ENCODE results near the gene PCLO. TPM values are rescaled to one million over a fixed set of nuclear protein-coding genes. Genes with fewer than 3 reads are reported as not detected.
"Not testable (repeated sequence)": the region's sequence is repeated elsewhere in the genome, so short reads cannot be mapped to it uniquely, and the experiment has no call there.

Gene PCLO
- polyA plus RNA-seq, 1 donor from 2014 or later = not detected

DNA sequence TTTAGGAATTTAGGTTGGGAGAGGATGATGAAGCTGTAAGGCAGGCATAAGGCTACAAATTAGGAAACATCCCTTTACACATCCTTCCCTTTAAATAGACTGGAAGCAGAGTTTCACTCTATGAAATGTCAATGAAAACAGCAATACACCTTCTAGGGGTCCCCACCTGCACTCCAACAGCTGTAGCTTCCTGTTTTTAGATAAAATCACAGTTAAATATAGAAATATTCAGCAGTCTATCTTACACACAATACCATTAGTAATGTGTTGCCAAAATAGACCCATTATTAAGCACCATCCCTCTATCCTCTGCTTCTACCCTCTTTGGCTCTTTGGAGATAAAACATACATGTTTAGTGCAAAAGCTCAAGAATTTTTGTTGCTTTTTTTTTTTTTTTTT is 237.4 kb downstream of the PCLO start:
- Mint-ChIP-seq H3K4me3 (no peak overlapping the region), H3K27ac (no peak overlapping the region), H3K27me3 (no peaks in the 10 kb centered on the region), H3K36me3 (no peaks in the 10 kb centered on the region), H3K4me1 (no peaks in the 10 kb centered on the region), H3K9me3 (peaks cover 0 to 4% (median 0%) of the 10 kb centered on the region in 3 donors)

DNA sequence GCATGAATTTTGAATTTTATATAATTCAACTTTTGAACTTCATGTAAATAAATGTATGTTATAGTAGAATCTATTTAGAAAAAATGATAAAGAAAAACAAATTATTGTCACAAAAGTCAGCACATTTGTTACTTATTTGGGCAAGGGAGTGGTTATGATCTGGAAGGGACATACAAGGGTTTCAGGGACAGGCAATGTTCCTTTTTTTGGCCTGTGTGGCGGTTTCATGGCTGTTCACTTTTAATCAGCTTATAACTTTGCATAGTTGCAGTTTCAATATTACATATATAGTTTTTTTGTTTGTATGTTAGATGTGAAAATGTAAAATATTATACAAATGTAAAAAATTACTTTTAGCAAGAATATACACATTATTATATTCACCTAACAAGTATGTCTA is 256.2 kb downstream of the PCLO start:
- Mint-ChIP-seq H3K9me3 (peaks cover 0 to 4% (median 3%) of the 10 kb centered on the region in 3 donors), H3K27ac (no peak overlapping the region), H3K4me1 (no peaks in the 10 kb centered on the region), H3K27me3 (no peaks in the 10 kb centered on the region), H3K4me3 (no peak overlapping the region), H3K36me3 (no peaks in the 10 kb centered on the region)

DNA sequence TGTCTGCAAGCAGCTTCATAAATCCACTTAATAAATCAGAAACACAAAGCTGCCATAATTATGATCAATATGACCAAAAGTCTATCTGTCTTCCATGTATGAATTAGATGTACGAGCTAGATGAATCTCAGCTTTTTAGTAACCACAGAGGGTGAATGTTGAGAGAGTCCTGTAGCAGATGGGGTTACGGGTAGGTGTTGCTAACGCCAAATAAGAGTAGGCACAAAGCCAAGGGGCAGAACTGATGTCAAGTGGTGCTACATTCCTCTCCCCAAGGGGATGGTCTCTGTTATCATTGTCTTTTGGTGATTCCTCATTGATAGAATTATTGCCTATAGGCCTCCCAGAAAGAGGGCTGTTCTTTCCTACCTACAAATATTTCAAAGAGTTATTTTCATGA is 257.8 kb downstream of the PCLO start:
- no peak overlapping the region for H3K27ac Mint-ChIP-seq
- H3K4me1 Mint-ChIP-seq = no peaks in the 10 kb centered on the region
- no peak overlapping the region for H3K4me3 Mint-ChIP-seq
- peaks cover 0 to 4% (median 1%) of the 10 kb centered on the region in 3 donors for H3K9me3 Mint-ChIP-seq
- no peaks in the 10 kb centered on the region for H3K27me3 Mint-ChIP-seq
- H3K36me3 Mint-ChIP-seq = no peaks in the 10 kb centered on the region

GRCh38 chr7:82901098-82901497 is 261.6 kb downstream of the PCLO start:
- H3K27ac Mint-ChIP-seq, H3K27me3 Mint-ChIP-seq, H3K9me3 Mint-ChIP-seq, H3K4me1 Mint-ChIP-seq, H3K4me3 Mint-ChIP-seq, H3K36me3 Mint-ChIP-seq: not testable (repeated sequence)

GRCh38 chr7:82897500-82897899 is 265.2 kb downstream of the PCLO start:
- no peaks in the 10 kb centered on the region for H3K4me1 Mint-ChIP-seq
- no peaks in the 10 kb centered on the region for H3K36me3 Mint-ChIP-seq
- H3K4me3 Mint-ChIP-seq = no peak overlapping the region
- H3K9me3 Mint-ChIP-seq = no peaks in the 10 kb centered on the region
- H3K27me3 Mint-ChIP-seq = no peaks in the 10 kb centered on the region
- no peak overlapping the region for H3K27ac Mint-ChIP-seq

GRCh38 chr7:82894341-82894740 is 268.3 kb downstream of the PCLO start:
- not testable (repeated sequence) for H3K27ac Mint-ChIP-seq, H3K9me3 Mint-ChIP-seq, H3K27me3 Mint-ChIP-seq, H3K36me3 Mint-ChIP-seq, H3K4me1 Mint-ChIP-seq, H3K4me3 Mint-ChIP-seq

- Mint-ChIP-seq H3K4me1 (no peaks in the 10 kb centered on the region), H3K27ac (no peak overlapping the region), H3K9me3 (peaks cover 0 to 3% (median 0%) of the 10 kb centered on the region in 3 donors), H3K4me3 (no peak overlapping the region), H3K36me3 (peaks cover 2% of the 10 kb centered on the region), H3K27me3 (no peaks in the 10 kb centered on the region)
Observed at GRCh38 chr7:82886324-82886723, 276.4 kb downstream of the PCLO start.

DNA sequence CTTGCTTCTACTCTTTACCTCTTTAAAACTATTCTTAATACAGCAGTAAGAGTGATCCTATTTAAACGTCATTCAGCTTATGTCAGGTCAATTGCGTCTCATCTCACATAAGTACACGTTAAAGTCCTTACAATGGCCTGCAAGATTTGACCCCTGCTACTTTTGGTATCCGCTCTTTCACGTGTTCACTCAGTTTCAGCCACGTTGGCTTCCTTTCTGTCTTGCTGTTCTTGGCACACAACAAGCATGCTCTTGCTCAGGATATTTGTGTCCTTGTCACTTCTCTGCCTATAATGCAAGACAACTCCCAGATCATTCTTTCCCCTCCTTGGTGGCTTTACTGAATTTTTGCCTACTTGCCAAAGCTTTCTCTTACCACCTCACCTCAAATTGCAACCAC is 296.8 kb downstream of the PCLO start:
- Mint-ChIP-seq H3K27me3 (no peaks in the 10 kb centered on the region), H3K4me1 (peaks cover 0 to 2% (median 0%) of the 10 kb centered on the region in 3 donors), H3K27ac (no peak overlapping the region), H3K4me3 (no peak overlapping the region), H3K36me3 (no peaks in the 10 kb centered on the region), H3K9me3 (peaks cover 0 to 9% (median under 1%) of the 10 kb centered on the region in 3 donors)

GRCh38 chr7:82859106-82859850 is 303.4 kb downstream of the PCLO start:
- peaks cover 0 to 20% (median 3%) of the 10 kb centered on the region in 3 donors for H3K9me3 Mint-ChIP-seq
- peaks cover 0 to 2% (median 0%) of the 10 kb centered on the region in 3 donors for H3K4me1 Mint-ChIP-seq
- H3K27ac Mint-ChIP-seq = no peak overlapping the region
- no peaks in the 10 kb centered on the region for H3K36me3 Mint-ChIP-seq
- no peaks in the 10 kb centered on the region for H3K27me3 Mint-ChIP-seq
- H3K4me3 Mint-ChIP-seq = no peak overlapping the region

- no peaks in the 10 kb centered on the region for H3K27me3 Mint-ChIP-seq
Observed at GRCh38 chr7:82851121-82851520, 311.6 kb downstream of the PCLO start.

GRCh38 chr7:82841828-82842227 is 320.9 kb downstream of the PCLO start:
- peaks cover 0 to 8% (median 1%) of the 10 kb centered on the region in 3 donors for H3K9me3 Mint-ChIP-seq
- H3K4me1 Mint-ChIP-seq = no peaks in the 10 kb centered on the region
- H3K4me3 Mint-ChIP-seq = no peak overlapping the region
- H3K36me3 Mint-ChIP-seq = no peaks in the 10 kb centered on the region
- no peak overlapping the region for H3K27ac Mint-ChIP-seq
- H3K27me3 Mint-ChIP-seq = no peaks in the 10 kb centered on the region

More at GRCh38 chr7:82851121-82851520, 311.6 kb downstream of the PCLO start:
- no peaks in the 10 kb centered on the region for H3K36me3 Mint-ChIP-seq
- no peak overlapping the region for H3K27ac Mint-ChIP-seq
- peaks cover 0 to 5% (median 3%) of the 10 kb centered on the region in 3 donors for H3K9me3 Mint-ChIP-seq
- no peak overlapping the region for H3K4me3 Mint-ChIP-seq
- no peaks in the 10 kb centered on the region for H3K4me1 Mint-ChIP-seq

GRCh38 chr7:82840061-82840460 is 322.6 kb downstream of the PCLO start:
- no peak overlapping the region for H3K4me3 Mint-ChIP-seq

DNA sequence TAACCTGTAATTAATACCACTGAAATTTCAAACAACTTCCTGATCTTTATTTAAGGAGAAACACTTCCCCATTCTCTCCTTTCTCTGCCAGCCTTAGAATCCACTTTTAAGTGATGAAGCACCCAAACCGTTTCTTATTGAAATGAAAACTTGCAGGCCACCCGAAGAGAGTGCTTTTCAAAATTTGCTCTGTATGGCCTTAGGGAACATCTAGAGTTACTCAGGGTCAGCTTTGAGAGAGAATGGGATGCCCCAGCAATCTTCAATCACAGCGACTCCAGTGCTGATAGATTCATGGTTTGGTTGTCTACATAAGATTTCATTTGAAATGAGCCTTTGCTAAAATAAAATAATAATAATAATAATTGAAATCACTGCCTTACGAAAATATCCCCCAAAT is 323.1 kb downstream of the PCLO start:
- Mint-ChIP-seq H3K36me3 (no peaks in the 10 kb centered on the region), H3K9me3 (peaks cover 0 to 8% (median 1%) of the 10 kb centered on the region in 3 donors), H3K4me3 (no peak overlapping the region), H3K4me1 (no peaks in the 10 kb centered on the region), H3K27ac (no peak overlapping the region), H3K27me3 (no peaks in the 10 kb centered on the region)

More at GRCh38 chr7:82840061-82840460, 322.6 kb downstream of the PCLO start:
- Mint-ChIP-seq H3K36me3 (no peaks in the 10 kb centered on the region), H3K4me1 (no peaks in the 10 kb centered on the region), H3K27ac (no peak overlapping the region), H3K27me3 (no peaks in the 10 kb centered on the region), H3K9me3 (peaks cover 0 to 8% (median 1%) of the 10 kb centered on the region in 3 donors)

- H3K4me1 Mint-ChIP-seq = no peaks in the 10 kb centered on the region
- no peak overlapping the region for H3K4me3 Mint-ChIP-seq
- peaks cover 0 to 8% (median 1%) of the 10 kb centered on the region in 3 donors for H3K9me3 Mint-ChIP-seq
- no peak overlapping the region for H3K27ac Mint-ChIP-seq
- no peaks in the 10 kb centered on the region for H3K36me3 Mint-ChIP-seq
- no peaks in the 10 kb centered on the region for H3K27me3 Mint-ChIP-seq
Observed at GRCh38 chr7:82839063-82839462, 323.6 kb downstream of the PCLO start.

DNA sequence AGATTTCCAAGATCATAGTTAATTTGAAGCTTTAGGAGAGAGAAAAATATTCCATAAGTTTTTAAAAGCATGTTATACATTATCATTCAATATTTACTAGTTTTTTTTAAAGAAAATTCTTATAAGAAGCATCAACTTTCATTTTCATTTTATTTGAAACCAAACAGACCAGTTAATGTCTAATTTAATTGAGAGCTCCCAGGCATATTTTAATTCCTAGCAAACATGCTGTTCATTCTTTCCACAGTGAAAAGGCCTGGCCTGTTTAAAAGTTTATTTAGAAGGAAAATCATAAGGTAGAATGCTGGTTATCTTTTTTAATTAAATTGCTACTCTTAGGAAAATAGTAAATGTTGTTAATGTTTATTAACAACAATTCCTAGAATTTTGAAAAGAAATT is 324.4 kb downstream of the PCLO start:
- H3K4me3 Mint-ChIP-seq = no peak overlapping the region

DNA sequence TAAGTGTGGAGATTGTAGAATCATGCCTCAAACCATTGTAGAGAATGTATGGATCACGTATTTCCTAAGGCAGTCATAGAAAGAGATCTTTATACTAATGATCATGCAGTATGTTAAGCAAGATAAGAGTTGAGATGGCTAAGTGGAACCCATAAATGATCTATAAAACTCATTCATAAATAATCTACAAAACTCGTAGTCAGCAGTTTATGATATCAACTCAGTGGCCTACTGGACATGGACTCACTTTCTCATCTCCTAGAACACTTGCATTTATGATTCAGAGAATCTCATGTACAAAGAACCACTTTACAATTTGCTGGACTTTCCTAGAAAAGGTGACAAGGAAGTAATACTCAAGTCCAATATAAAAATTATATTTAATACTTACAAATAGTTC is 339.6 kb downstream of the PCLO start:
- Mint-ChIP-seq H3K27ac (no peak overlapping the region), H3K4me1 (no peaks in the 10 kb centered on the region), H3K27me3 (no peaks in the 10 kb centered on the region), H3K9me3 (peaks cover 0 to 1% (median 0%) of the 10 kb centered on the region in 3 donors), H3K36me3 (no peaks in the 10 kb centered on the region), H3K4me3 (no peak overlapping the region)

More for the DNA sequence above, 324.4 kb downstream of the PCLO start:
- Mint-ChIP-seq H3K4me1 (no peaks in the 10 kb centered on the region), H3K27ac (no peak overlapping the region), H3K9me3 (peaks cover 0 to 8% (median 1%) of the 10 kb centered on the region in 3 donors), H3K36me3 (no peaks in the 10 kb centered on the region), H3K27me3 (no peaks in the 10 kb centered on the region)
